Activated CD4-positive, alpha-beta T cell treated with anti-CD3 and anti-CD28 coated beads, Interleukin-2, Interleukin-6, amounts not matched to agents 100 ng/mL and 50 ng/mL, durations not matched to agents 16 hours and 8 hours (primary cell): ENCODE data around the gene PIK3AP1.
"Not testable (repeated sequence)": the region's sequence is repeated elsewhere in the genome, so short reads cannot be mapped to it uniquely, and the experiment has no call there.

Source experiments
- DNase-seq: peaks from one replicate; pipeline ENCODE4 v3.0.0-alpha.2; 2020

PIK3AP1 gene

DNA sequence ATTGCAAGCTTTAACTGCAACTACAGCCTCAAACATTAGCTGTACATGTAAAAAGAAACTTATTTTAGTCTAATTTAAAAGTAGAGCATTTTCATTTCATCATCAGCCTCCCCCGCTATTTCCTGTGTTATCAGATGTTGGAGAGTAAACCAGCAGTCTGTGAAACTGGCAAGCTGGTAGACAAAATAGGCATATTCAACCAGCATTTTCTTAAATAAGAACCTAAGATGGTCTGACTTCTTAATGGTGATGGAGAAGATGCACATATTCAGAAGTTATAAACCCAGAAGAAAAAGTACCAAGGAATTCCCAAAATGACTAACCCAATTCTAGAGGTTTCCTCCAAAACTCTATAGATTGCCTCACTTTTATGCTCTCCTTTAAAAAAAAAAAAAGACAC is 24.9 kb downstream of the PIK3AP1 start:
- peak; percentile 53 for DNase-seq

DNA sequence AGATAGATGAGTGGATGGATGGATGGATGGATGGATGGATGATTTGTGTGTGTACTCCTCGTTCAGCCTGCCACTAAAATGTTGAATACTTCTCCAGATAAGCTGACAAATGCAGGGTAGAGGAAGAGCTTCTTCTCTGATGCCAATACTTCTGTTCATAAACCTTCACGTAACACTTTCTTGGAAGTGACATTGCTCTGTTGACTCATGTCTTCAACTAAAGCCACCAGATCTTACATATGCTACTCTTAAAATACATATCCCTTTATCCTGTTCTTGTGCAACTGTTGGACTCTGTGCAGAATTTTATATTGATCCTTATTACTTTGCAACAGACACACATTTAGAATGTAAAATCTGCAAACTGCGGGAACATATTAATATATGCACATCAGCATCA is 26.9 kb downstream of the PIK3AP1 start:
- no peak for DNase-seq

DNA sequence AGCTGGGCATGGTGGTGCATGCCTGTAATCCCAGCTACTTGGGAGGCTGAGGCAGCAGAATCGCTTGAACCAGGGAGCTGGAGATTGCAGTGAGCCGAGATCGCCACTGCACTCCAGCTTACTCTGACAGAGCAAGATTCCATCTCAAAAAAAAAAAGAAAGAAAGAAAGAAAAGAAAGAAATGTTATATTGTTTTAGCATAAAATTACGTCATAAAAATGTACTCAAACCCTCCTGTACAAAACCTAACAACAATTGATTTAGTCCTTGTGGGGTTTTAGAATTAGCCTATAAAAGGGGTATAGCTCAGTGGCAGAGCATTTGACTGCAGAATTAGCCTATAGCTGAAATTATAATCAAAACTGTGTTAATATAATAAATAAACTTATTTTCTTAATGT is 27.9 kb downstream of the PIK3AP1 start:
- DNase-seq = no peak

DNA sequence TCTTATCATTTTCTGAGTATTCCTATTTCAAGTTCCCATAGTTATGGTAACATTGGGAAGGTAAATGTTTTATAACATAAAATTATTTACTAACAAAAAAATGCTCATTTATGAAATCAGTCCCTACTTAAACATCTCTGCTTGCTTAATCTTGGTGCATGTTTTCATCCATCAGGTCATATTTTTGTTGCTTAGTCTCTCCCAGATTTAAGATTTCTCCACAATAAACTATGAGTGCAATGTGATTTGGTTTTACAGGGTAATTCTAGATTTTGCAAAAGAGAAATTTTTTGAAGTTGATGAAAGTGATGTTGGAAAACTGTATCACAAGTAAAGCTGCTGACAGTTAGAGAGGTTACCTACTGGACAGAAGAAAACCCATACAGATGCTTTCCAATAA is 28.6 kb downstream of the PIK3AP1 start:
- DNase-seq = no peak

DNA sequence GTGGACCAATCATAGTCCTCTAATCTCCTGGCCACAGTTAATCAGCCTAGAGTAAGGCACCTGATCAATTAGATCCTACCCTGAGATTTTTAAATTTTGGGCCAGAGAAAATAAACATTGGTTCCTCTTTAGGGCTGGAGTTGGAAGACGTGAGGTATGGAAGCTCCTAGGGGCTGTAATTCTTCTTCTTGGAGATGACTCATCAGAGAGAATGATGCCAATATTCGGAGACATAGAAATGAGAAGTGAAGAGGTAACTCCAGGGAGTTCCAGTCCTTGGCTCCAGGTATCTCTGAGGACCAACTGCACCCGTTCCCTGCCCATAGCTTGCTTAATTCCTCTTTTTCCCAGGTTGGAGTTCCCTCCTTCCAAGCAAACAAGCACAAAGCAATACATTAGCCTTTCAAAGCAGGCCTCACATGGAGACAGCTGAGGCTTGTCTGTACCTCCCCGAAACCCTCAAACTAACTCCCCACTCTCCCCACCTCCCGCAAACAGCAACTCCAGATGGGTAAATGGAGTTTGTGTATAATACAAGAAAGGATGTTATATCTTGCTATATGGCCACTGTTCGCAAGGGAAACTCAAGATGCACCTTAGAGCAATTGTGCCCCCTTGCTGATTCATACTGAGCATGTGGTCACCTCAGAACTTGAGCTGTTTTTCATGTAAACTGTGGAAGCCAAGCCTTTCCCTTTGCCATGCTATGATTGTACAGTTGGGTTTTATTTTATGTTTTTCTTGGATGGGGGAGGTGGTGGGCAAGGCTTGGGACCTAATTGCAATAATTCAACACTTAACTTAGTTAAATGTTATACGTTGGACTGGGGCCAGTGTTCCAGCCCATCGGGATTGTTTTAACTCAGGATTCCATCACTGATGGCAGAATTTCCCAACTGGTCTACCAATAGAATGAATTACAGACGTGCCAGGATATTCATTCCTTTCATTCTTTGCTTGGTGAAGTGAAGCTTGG is 29.3 kb downstream of the PIK3AP1 start:
- peak; percentile 48 for DNase-seq

DNA sequence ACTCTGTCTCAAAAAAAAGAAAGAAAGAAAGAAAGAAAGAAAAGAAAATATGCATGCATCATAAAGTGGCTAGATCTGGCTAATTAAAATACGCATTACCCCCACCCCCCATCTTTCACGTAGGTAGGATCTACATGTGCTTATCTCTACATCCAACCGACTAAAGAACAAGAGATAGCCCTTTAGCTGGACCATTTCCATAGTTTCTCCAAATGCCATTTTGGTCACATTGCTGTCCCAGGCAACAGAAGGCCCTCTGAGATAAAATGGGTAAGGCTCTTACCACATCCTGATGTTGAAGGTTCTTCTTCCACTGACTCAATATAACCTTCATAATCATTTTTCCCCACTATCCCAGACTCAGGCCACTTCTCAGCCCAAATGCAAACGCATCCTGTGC is 31.5 kb downstream of the PIK3AP1 start:
- DNase-seq = no peak

DNA sequence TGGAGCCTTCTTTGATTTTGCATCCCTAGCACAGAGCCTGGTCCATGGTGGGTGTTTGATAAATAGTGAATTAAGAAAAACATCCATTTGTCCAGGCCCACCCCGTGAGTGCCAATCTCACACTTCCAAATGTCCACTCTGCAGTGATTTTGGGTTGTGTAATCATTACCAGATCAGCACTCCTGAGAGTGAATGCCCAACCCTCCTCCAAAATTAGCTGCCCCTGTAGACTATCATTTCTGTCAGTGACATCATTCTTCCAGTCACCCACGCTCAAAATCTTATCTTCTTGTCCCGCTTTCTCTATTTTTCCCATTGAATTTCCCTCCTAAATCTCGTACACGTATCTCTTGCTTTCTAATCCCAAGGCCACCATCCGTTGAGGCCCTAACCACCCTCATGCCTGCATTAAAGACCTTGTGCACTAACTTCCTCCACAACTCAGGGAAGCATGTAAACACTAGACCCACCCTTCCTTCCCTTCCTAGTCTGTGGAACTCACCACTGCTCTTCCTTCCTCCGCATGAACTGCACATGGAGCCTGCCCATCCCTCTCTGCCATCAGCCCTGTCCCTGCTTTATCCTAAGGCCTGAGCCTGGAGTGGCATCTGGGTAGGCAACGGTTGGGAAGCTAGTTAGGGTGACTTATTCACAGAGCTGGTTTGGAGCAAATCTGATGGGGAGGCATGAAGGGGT is 32.8 kb downstream of the PIK3AP1 start:
- no peak for DNase-seq

DNA sequence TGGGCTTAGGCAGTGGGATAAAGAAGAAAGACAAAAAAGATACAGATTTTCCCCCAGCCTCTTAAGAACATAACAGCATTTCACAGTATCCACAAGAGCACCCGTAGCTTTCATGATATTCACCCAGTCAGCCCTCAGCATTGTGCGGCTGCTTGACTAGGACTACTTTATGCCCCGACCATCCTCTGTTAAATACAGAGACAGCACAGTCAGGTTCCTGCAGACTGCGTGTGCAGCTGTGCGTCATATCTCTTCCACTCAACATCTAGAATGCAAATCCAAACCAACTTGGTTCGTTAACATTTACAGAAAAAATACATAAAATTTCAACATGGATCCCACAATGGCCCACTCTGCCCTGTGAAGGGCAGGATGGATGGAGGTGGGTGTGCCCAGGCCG is 33.8 kb downstream of the PIK3AP1 start:
- DNase-seq = no peak

DNA sequence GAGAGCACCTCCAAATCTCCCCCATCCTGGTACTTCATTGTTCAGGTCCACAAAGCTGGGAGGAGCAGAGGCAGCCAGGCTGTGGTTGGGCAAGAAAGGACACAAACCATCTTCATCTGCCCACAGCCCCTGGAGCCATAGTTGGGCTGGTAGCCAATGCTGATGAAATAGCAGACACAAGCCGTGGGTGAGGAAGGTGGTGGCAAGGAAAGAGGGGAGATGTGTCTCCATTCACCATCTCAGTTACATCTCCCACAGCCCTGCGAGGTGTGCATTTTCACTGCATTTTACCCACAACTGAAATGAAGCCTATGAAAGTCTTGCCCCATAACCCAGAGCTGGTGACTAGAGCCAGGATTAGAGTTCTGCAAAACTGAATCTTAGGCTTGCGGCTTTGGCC is 35.0 kb downstream of the PIK3AP1 start:
- DNase-seq = no peak

DNA sequence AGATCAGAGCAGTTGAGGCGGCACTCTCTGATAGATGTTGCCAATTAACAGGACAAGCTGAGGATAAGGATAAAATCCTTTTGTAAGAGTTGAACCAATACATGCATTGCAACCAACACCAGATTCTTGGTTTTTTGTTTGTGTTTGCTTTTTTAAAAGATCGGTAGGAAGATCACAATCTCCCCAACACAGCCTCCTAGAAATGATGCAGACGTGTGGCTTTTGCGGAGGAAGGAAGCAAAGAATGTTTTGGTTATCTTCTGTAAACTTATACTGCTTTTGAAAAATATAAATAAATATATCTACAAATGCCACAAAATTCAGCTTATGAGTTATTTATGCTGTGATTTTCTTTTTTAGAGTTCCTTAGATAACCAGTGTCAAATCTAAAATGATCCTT is 35.5 kb downstream of the PIK3AP1 start:
- DNase-seq = no peak

DNA sequence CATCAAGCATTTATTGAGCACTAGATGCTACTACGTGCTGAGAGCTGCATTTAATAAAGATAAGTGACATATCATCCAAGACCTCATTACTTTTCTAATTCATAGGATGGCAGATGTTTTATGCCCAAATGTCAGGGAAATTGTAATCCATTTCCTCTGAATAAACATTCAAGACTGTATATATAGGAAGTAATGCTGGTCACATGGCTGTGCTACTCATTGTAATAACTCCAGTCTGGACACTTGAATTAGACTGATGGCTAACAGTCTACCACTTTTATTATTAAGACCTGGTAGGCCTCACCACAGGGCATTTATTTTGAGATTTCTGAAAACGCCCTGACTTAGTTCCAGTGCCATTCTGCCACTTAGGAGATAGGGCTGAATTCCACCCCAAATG is 36.6 kb downstream of the PIK3AP1 start:
- DNase-seq = no peak

DNA sequence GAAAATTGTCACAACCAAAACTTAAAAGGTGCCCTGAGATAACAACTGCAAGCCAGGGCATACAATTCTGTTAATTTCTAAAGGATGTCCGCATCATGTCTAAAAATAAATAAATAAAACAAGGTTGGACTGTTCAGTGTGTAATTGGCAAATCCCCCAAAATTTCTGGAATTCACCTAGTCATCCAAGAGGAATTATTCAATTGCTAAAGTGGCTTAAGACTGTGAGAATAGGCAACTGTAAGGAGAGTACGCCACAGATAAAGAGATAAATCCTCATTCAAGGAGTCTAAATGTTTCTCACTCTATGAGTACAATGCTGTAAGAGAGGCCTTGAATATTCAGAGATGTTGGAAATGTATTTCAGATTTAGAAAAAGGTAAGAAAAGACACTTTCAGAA is 37.2 kb downstream of the PIK3AP1 start:
- no peak for DNase-seq

DNA sequence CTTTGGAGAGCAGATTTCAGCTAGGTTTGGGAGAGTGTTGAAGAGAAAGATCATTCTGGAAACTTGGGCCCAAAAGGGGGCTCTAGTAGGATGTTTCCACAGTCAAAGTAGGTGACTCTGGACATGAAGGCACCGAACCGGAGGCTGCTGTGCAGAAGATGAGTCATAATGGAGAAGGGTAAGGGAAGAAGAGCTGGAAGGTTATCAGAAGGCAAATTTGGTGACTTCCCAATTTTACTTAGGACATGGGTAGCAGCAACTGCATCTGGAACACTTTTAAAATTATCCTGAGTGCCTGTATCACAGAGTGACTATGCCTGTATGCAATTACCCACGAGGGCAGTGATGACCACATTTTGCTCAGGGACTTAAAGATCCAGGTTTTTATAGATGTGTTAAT is 38.8 kb downstream of the PIK3AP1 start:
- DNase-seq = no peak

DNA sequence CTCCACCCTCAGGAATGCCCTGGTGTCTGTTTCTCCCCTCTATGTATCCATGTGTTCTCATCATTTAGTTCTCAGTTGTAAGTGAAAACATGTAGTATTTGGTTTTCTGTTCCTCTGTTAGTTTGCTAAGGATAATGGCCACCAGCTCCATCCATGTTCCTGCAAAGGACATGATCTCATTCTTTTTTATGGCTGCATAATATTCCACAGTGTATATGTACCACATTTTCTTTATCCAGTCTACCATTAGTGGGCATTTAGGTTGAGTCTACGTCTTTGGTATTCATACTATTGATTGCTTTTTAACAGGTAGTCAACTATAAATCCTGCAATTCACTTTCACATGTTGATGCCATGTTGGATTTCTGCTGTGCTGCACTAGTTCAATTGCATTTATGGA is 39.9 kb downstream of the PIK3AP1 start:
- not testable (repeated sequence) for DNase-seq

DNA sequence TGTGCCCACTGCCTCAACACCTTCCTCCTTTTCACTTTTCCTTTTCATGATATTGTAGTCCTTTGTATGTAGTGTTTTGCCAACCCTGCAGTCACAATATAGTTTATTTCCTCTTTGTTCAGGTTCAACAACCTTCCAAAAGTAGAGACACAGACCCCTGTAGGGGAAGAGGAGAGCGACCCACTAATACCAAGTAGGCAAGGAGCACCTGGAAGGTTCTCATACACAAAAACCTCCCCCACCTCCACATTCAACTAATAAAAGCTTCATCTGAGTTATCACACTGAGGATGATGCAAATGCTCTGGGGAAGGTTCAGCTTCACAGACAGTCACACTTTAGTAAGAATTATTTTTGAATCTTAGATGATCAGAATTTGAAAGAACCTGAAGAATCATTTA is 41.6 kb downstream of the PIK3AP1 start:
- no peak for DNase-seq

DNA sequence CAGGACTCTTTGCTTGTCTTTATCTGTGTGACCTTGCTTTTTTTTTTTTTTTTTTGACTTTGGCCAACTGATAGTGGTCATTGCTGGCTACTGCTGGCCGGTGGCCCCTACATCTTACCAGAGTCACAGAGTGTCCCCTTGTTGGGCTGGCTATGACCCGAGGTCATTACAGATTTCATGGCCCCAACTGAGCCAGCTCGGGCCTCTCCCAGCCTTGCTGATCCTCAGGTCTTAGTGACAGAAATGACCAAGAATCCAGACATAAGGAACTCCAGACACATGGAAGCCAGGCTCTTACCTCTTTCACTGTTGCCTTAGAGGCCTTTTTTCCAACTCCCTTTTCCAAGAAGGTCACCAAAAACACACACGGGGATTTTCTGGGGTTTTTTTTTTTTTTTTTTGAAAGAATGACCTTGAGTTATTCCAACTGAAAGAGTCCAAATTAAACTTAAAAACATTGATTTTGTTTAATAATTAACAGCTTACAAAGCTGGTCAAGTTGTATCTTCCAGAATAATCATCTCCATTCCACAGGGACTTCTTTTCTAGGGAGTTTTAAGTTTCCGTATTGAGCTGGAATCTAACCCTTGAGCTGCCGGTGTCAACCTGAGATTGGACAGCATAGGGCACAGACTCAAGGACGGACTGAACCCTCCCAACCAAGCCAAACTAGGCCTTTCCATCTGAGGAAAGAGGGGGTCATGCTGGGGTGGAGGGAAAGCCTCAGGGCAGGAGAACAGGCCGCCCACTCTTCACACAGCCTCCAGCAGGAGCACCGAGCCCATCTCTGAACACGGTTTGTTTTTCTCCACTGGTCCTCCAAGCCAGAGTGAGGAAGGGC is 43.8 kb downstream of the PIK3AP1 start:
- DNase-seq = no peak

DNA sequence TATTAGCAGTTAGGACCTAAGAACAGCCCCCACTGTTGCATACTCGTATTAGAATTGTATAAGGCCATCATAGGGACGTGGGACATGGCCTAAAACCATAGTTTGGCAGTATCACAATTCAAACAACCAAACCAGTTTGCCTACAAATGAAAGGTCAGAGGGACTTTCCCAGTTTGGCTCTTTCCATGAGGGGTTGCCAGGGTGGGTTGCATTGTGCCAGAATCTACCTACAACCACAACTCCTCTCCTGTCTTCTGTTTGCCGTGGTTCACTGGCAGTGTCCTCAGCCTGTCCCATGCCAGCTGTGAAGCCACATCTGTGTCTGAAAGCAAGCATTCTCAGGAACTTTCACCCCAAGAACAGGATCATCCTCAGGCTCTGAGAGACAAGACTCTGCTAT is 44.5 kb downstream of the PIK3AP1 start:
- DNase-seq = no peak

DNA sequence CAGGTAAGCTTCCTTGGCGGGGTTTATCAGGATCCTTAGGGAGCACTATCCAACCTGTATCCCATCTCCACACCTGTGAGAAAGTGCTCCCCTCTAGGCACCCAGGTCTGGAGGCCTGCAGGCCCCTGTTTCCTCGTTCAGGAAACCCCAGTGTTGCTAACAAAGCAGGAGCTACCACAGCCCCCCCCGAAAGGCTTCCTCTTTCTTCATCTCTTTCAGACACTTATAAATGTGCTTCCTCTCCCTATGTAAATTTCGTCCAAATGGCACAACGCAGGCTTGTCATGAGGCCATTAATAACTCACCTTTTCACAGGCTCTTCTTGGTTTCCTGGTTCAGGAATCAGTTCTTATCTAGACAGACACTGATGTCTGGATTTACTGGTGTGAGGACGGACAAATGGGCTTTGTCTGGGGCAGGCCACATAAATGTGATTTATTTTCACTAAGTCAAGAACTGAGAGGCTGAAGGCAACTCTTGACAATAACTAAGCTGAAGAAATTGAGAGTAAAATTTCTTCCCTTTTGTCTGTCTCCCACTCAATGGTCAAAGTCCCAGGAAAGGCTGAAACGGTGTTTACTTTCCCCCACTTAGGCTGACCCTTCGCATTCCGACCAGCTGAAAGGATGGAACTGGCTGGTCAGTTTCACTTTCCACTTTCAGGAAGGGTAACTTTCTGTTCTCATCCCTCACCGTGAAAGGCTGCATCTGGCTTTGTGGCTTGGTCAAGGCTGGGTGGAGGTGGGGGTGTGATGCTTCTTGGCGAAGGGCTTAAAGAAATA is 46.8 kb downstream of the PIK3AP1 start:
- no peak for DNase-seq

DNA sequence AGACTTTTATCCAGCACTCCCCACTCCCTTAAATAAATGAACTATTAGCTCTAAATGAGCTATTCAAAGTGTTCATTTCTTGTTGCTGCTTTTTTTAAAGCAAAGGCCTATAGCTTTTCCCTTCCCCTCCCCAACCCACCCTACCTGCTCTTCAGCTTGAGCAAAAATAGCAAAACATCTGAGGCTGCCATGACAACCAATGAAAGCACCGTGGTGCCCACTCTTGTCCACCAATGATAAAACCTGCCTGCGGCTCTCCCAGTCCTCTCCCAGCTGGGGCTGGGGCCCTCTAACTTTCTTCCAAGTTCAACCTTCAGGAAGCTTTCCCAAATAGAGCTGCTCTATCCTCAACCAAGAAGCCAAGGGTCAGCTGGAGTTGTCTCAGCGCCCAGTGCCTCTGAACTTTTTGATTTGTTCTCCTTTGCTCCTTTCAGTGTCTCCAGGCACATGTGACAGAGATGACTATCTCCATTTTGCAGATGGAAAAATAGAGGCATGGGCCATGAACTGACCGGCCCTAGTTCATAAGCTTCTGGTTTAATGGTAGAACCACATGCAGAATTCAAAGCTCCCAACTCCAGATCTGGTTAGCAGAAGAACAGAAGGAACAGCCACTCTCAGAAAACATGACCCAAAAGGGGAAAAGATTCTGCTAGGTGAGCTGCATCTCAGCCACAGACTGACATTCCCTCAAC is 47.7 kb downstream of the PIK3AP1 start:
- DNase-seq = no peak

DNA sequence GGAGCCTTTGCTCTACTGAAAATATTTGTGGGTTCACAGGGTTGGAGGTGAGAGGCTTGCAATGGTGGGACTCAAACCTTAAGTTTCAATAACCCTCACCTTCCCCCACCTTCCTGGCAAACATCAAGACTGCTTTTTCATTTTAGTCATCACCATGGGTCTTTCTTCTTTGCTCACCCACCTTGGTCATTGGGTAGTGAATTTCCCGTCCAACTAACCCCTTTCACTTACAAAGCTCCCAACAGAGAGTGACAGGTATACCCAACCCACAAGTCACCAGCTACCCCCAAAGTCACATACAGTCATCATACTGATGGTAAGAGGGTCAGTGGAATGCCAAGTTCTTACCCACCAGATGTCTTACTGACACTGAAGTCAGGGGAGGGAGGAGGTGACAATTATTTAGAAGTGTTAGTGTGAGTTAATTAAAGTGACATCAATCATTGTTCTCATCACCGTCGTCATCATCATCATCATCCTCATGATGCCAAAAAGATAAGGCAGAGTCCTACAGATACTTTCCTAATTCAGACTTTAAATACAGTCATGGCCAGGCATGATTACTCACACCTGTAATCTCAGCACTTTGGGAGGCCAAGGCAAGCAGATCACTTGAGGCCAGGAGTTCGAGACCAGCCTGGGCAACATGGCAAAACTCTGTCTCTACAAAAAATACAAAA is 49.0 kb downstream of the PIK3AP1 start:
- peak; percentile 20 for DNase-seq

DNA sequence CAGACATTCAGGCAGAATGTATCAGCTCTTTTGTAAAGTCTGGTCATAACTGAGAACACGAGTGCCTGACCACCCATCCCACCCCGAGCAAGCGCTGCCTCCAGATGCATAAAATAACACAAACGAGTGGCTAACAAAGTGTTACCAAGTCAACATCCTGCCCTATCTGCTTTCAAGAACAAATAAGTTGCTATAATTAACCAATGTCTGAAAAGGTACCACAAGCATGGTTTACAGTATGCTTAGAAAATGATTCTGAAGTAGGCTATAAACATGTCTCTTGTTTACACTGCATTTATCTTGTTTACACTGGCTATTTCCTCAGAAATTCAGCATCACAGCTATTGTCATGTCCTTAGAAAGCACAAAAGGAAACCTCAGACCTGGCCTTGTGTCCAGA is 49.5 kb downstream of the PIK3AP1 start:
- DNase-seq = no peak
